Myocyte (in vitro differentiated cells): ENCODE results near the gene RAB24. TPM values are rescaled to one million over a fixed set of nuclear protein-coding genes. Genes with fewer than 3 reads are reported as not detected.

Source experiments
- DNase-seq: peaks from one replicate; pipeline ENCODE4 v3.0.0-alpha.2; 2012; ENCODE audit warnings: low read depth
- total RNA-seq: library from RNA; depleted of rRNA; stranded (reverse); fragments of >200 nt; gene quantifications from 2 replicates; pipeline ENCODE4 v1.2.3, GENCODE V29; 2014

The RAB24 gene
- total RNA-seq, 1 donor from 2014 or later, result 42.6 TPM

GRCh38 chr5:177333420-177334154 is 30.1 kb upstream of the RAB24 start:
- no peak for DNase-seq

GRCh38 chr5:177332896-177333260 is 29.4 kb upstream of the RAB24 start:
- DNase-seq, result no peak

- no peak for DNase-seq
These were observed 28.7 kb upstream of the RAB24 start for GRCh38 chr5:177332031-177332895.

- DNase-seq, result no peak
These were observed 27.7 kb upstream of the RAB24 start for GRCh38 chr5:177330991-177331842.

GRCh38 chr5:177329883-177330282 is 26.4 kb upstream of the RAB24 start:
- DNase-seq, result no peak

- no peak for DNase-seq
These were observed 25.2 kb upstream of the RAB24 start for GRCh38 chr5:177328545-177329231.

GRCh38 chr5:177327539-177328522 is 24.3 kb upstream of the RAB24 start:
- peak; percentile 74 for DNase-seq

- DNase-seq, result no peak
These were observed 22.4 kb upstream of the RAB24 start for GRCh38 chr5:177325868-177326381.

- DNase-seq, result no peak
These were observed 17.4 kb upstream of the RAB24 start for GRCh38 chr5:177320879-177321278.

- no peak for DNase-seq
These were observed 16.5 kb upstream of the RAB24 start for GRCh38 chr5:177319913-177320588.

GRCh38 chr5:177317959-177318377 is 14.4 kb upstream of the RAB24 start:
- DNase-seq, result peak; percentile 80

- no peak for DNase-seq
These were observed 12.5 kb upstream of the RAB24 start for GRCh38 chr5:177316005-177316404.

GRCh38 chr5:177315411-177315810 is 11.9 kb upstream of the RAB24 start:
- DNase-seq, result no peak

GRCh38 chr5:177314376-177315342 is 11.1 kb upstream of the RAB24 start:
- no peak for DNase-seq

- DNase-seq, result no peak
These were observed 10.2 kb upstream of the RAB24 start for GRCh38 chr5:177313561-177314259.

GRCh38 chr5:177312649-177313181 is 9.2 kb upstream of the RAB24 start:
- peak; percentile 68 for DNase-seq
